Endothelial cell of umbilical vein (primary cell): Measurements from ENCODE around the gene TNFRSF14. TPM values are rescaled to one million over a fixed set of nuclear protein-coding genes. Genes with fewer than 3 reads are reported as not detected.

Experiments used
- BruUV-seq: library from RNA; stranded (reverse); fragments of 400-500 nt; replicated peaks from 2 replicates; lab custom pipeline; 2021; lab: Mats Ljungman, UMichigan
- CTCF ChIA-PET: fragments of 300-600, 350-600 bp; sonication (Branson Sonifier 250); formaldehyde crosslinking; loops from one replicate; lab custom pipeline; 2021; ENCODE audit warnings: antibody characterized with exemption, inconsistent platforms; lab: Charles Lee
- POLR2A ChIA-PET: fragments of 300-600, 350-600 bp; sonication (Branson Sonifier 250); formaldehyde crosslinking; loops from one replicate; lab custom pipeline; 2021; ENCODE audit warnings: antibody characterized with exemption, inconsistent platforms; lab: Charles Lee
- DNase-seq: peaks from one replicate; pipeline ENCODE4 v3.0.0-alpha.2; 2011; ENCODE audit warnings: low read depth, low spot score
- FAIRE-seq: peaks from 2 replicates; lab custom pipeline; 2011; peaks lifted over from hg19 to GRCh38; lab: Jason Lieb, UNC
- H2AFZ ChIP-seq: 2 replicates; pipeline ENCODE4 v1.6.0; 2012; ENCODE audit warnings: low read depth, low read length, control low read depth, inconsistent platforms
- H3K27ac ChIP-seq: 2 replicates; pipeline ENCODE4 v1.5.1; 2011; ENCODE audit warnings: low read depth, mild to moderate bottlenecking, control low read depth, low read length, moderate library complexity; ENCODE audit not compliant: insufficient read depth
- H3K27me3 ChIP-seq, 2 experiments: 2 replicates each; pipeline versions ENCODE4 v1.6.0 to v1.6.1; 2011; ENCODE audit warnings: low read length in 2 of 2, mixed read lengths in 1 of 2; ENCODE audit not compliant: control insufficient read depth in 2 of 2, insufficient read depth in 2 of 2
- H3K36me3 ChIP-seq, 2 experiments: 2 replicates in 1 of 2; 3 replicates in 1 of 2; pipeline ENCODE4 v1.5.1; 2011; ENCODE audit warnings: low read length in 2 of 2, mild to moderate bottlenecking in 1 of 2, moderate library complexity in 1 of 2; ENCODE audit not compliant: control insufficient read depth in 2 of 2, insufficient read depth in 2 of 2; ENCODE audit errors: extremely low read depth in 1 of 2
- H3K4me1 ChIP-seq: 3 replicates; pipeline ENCODE4 v1.5.1; 2011; ENCODE audit warnings: mild to moderate bottlenecking, low read length; ENCODE audit not compliant: control insufficient read depth, insufficient read depth; ENCODE audit errors: extremely low read depth
- H3K4me2 ChIP-seq: 2 replicates; pipeline ENCODE4 v1.6.1; 2011; ENCODE audit warnings: low read length, control low read depth, mixed read lengths; ENCODE audit not compliant: insufficient read depth
- H3K4me3 ChIP-seq, 3 experiments: fragments of 200-600 bp in 1 of 3; sonication (generic), shearing (Covaris generic) in 1 of 3; replicated peaks in 1 of 3; 2 replicates each; pipeline ENCODE4 v1.5.1; 2011 to 2016; ENCODE audit warnings: control low read depth in 3 of 3, low read length in 3 of 3, mild to moderate bottlenecking in 2 of 3, inconsistent platforms in 1 of 3, low read depth in 1 of 3, moderate library complexity in 1 of 3; ENCODE audit not compliant: insufficient read depth in 1 of 3
- H3K79me2 ChIP-seq: 2 replicates; pipeline ENCODE4 v1.6.0; 2012; ENCODE audit warnings: low read length, inconsistent platforms; ENCODE audit not compliant: control insufficient read depth, insufficient read depth
- H3K9ac ChIP-seq: replicated peaks from 2 replicates; pipeline ENCODE3; 2011; ENCODE audit warnings: low read length, control low read depth; ENCODE audit not compliant: insufficient read depth; ENCODE audit errors: extremely low read depth
- H3K9me1 ChIP-seq: replicated peaks from 3 replicates; pipeline ENCODE4 v1.6.0; 2011; ENCODE audit warnings: mild to moderate bottlenecking, low read length; ENCODE audit not compliant: control insufficient read depth, insufficient read depth; ENCODE audit errors: extremely low read depth
- H3K9me3 ChIP-seq: replicated peaks from 2 replicates; pipeline ENCODE4 v1.5.1; 2012; ENCODE audit warnings: low read length, inconsistent platforms; ENCODE audit not compliant: control insufficient read depth, insufficient read depth
- H4K20me1 ChIP-seq: replicated peaks from 2 replicates; pipeline ENCODE3; 2011; ENCODE audit warnings: mild to moderate bottlenecking, low read length; ENCODE audit not compliant: control insufficient read depth, insufficient read depth; ENCODE audit errors: extremely low read depth
- EZH2 ChIP-seq: IDR thresholded peaks from 2 replicates; pipeline ENCODE4 v1.6.1; 2012; ENCODE audit warnings: borderline replicate concordance, low read depth, mild to moderate bottlenecking, moderate library complexity, low read length, inconsistent platforms; ENCODE audit not compliant: severe bottlenecking
- FOS ChIP-seq: IDR thresholded peaks from 2 replicates; pipeline ENCODE4 v1.6.1; 2011; ENCODE audit warnings: mild to moderate bottlenecking, low read length, moderate library complexity, borderline replicate concordance; ENCODE audit not compliant: insufficient read depth
- GATA2 ChIP-seq: IDR thresholded peaks from 2 replicates; pipeline ENCODE4 v1.7.0; 2011; ENCODE audit warnings: low read depth, mild to moderate bottlenecking, moderate library complexity, mixed read lengths, low read length; ENCODE audit not compliant: insufficient read length, insufficient read depth
- JUN ChIP-seq: IDR thresholded peaks from 2 replicates; pipeline ENCODE4 v1.6.1; 2011; ENCODE audit warnings: borderline replicate concordance, low read depth; ENCODE audit not compliant: insufficient read length, insufficient read depth
- MYC ChIP-seq: IDR thresholded peaks from one replicate; pipeline ENCODE4 v1.6.1; 2011; ENCODE audit warnings: mild to moderate bottlenecking, low read depth, low read length
- POLR2A ChIP-seq: IDR thresholded peaks from 2 replicates; pipeline ENCODE4 v1.6.1; 2012; ENCODE audit warnings: low read depth, mild to moderate bottlenecking, control low read depth, low read length
- POLR2AphosphoS5 ChIP-seq: IDR thresholded peaks from 2 replicates; pipeline ENCODE4 v1.6.1; 2012; ENCODE audit warnings: low read depth, mild to moderate bottlenecking, control low read depth, low read length, moderate library complexity; ENCODE audit not compliant: insufficient read depth
- dilution Hi-C: fragments of 300-500 bp; cut with MboI; formaldehyde crosslinking; loops from one replicate; pipeline ENCODE4 v1.15.0; 2019; ENCODE audit warnings: low sequenced_read_pairs; ENCODE audit not compliant: extremely low pct_ligation_motif_present
- intact Hi-C: fragments of 100-400 bp; cut with micrococcal nuclease; formaldehyde crosslinking; loops from one replicate; pipeline ENCODE4 v1.10.0; 2022
- polyA plus RNA-seq, 4 experiments: library from polyadenylated mRNA; depleted of rRNA in 3 of 4; stranded (reverse) in 3 of 4; unstranded in 1 of 4; fragments of >200 nt; gene quantifications; 2 replicates each; pipeline versions ENCODE4 v1.2.1 to v1.2.3, GENCODE V29; 2011 to 2012; ENCODE audit warnings: missing spikeins in 1 of 4
- total RNA-seq: library from RNA; stranded (reverse); gene quantifications from 2 replicates; pipeline ENCODE4 v1.2.3, GENCODE V29; 2021
- TF ChIP-seq, protein P1 (sequence below), 2 donors: IDR thresholded peaks; 1 replicate in 1 of 2; 2 replicates in 1 of 2; pipeline ENCODE4 v1.5.1; 2011; ENCODE audit warnings: low read length in 2 of 2, mild to moderate bottlenecking in 2 of 2, moderate library complexity in 2 of 2, control low read depth in 1 of 2, inconsistent platforms in 1 of 2, low read depth in 1 of 2; ENCODE audit not compliant: insufficient read depth in 1 of 2; ENCODE audit errors: extremely low read depth in 1 of 2
- TF ChIP-seq, protein P2 (sequence below): IDR thresholded peaks from 2 replicates; pipeline ENCODE4 v1.6.1; 2011; ENCODE audit not compliant: insufficient read depth, insufficient read length

The TNFRSF14 gene
- total and polyA plus RNA-seq, 2 donors (not counting 3 experiments of a cell fraction or from before 2014, with no cell fraction given): 40.9 to 49.4 TPM

DNA sequence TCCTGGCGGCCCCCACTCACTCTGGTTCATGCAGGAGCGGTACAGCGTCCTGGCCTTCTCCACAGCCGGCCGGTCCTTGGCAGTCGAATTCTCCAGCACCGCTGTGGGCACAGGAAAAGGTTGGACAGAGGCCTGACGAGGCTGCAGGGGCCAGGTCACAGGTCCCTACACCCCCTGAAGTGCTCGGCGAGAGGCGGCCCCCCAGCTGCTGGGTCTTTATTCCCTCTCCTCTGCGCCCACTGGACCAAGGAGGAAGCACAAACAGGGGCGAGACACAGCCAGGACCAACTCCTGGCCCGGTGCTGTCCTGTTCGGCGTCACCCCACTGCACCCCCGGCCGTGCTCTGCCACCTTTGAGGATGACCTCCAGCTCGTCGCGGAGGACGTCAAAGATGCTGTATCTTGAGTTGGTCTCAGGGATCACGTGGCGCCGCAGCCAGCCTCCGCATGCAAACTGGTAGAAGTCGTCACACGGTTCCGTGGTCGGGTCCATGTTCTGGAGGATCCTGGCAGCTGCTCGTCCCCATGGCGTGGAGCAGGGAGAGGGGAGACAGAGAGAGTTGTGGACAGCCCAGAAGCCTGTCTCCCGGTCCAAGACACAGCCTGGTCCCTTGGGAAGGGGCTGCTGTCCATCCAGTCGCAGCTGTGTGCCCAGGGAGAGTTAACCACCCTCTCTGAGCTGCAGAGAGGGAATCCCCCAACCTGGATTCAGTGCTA, 53.3 kb downstream of the TNFRSF14 start:
- TF ChIP-seq JUN (no peak), POLR2A (no peak), EZH2 (no peak), POLR2AphosphoS5 (no peak), MYC (no peak), GATA2 (no peak), FOS (no peak)
- TF ChIP-seq, protein P1, sequence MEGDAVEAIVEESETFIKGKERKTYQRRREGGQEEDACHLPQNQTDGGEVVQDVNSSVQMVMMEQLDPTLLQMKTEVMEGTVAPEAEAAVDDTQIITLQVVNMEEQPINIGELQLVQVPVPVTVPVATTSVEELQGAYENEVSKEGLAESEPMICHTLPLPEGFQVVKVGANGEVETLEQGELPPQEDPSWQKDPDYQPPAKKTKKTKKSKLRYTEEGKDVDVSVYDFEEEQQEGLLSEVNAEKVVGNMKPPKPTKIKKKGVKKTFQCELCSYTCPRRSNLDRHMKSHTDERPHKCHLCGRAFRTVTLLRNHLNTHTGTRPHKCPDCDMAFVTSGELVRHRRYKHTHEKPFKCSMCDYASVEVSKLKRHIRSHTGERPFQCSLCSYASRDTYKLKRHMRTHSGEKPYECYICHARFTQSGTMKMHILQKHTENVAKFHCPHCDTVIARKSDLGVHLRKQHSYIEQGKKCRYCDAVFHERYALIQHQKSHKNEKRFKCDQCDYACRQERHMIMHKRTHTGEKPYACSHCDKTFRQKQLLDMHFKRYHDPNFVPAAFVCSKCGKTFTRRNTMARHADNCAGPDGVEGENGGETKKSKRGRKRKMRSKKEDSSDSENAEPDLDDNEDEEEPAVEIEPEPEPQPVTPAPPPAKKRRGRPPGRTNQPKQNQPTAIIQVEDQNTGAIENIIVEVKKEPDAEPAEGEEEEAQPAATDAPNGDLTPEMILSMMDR (IDR thresholded peaks at IDR 0.05; ENCODE audit: extremely low read depth in 1 of 2, insufficient read depth in 1 of 2, low read depth in 1 of 2, low read length in 2 of 2): no peak
- TF ChIP-seq, protein P2, sequence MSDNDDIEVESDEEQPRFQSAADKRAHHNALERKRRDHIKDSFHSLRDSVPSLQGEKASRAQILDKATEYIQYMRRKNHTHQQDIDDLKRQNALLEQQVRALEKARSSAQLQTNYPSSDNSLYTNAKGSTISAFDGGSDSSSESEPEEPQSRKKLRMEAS: no peak
- Histone ChIP-seq H3K4me1 (no peaks in the 10 kb centered on the region), H3K9me3 (no peaks in the 10 kb centered on the region), H2AFZ (no peak overlapping the region), H3K27ac (no peak overlapping the region), H3K9ac (no peak overlapping the region), H3K4me2 (no peak overlapping the region), H3K9me1 (no peaks in the 10 kb centered on the region), H3K4me3 (no peak overlapping the region), H3K27me3 (no peaks in the 10 kb centered on the region), H4K20me1 (no peaks in the 10 kb centered on the region), H3K36me3 (no peaks in the 10 kb centered on the region), H3K79me2 (no peaks in the 10 kb centered on the region)
- POLR2A ChIA-PET: no interaction called here
- dilution Hi-C loops (no loop called here), intact Hi-C loops (no loop called here)
- DNase-seq: no peak
- CTCF ChIA-PET: no interaction called here
- no TSS peak for BruUV-seq
- no peak for FAIRE-seq
